Measurements from ENCODE around the gene SPRED3. TPM values are rescaled to one million over a fixed set of nuclear protein-coding genes. Genes with fewer than 3 reads are reported as not detected.
A peak's percentile ranks its signal among the peaks of the same experiment; 100 is the strongest.
"Not testable (repeated sequence)": the region's sequence is repeated elsewhere in the genome, so short reads cannot be mapped to it uniquely, and the experiment has no call there.

The SPRED3 gene
- total RNA-seq, 1 donor from 2014 or later: 0.30 TPM

GRCh38 chr19:38389957-38390924 is 1.7 kb downstream of the SPRED3 start:
- DNase-seq (ENCODE audit: low spot score): no peak
- no peak for ATAC-seq

GRCh38 chr19:38391911-38392464 is 3.5 kb downstream of the SPRED3 start:
- ATAC-seq (no peak), DNase-seq (ENCODE audit: low spot score) (no peak)

- DNase-seq (ENCODE audit: low spot score) (no peak), ATAC-seq (no peak)
Observed at GRCh38 chr19:38392707-38393308, 4.3 kb downstream of the SPRED3 start.

GRCh38 chr19:38394488-38394887 is 6.0 kb downstream of the SPRED3 start:
- ATAC-seq: no peak

GRCh38 chr19:38395381-38396114 is 7.1 kb downstream of the SPRED3 start:
- ATAC-seq (no peak), DNase-seq (ENCODE audit: low spot score) (no peak)

More at GRCh38 chr19:38394488-38394887, 6.0 kb downstream of the SPRED3 start:
- DNase-seq (ENCODE audit: low spot score): no peak

GRCh38 chr19:38399081-38399480 is 10.6 kb downstream of the SPRED3 start:
- ATAC-seq: no peak
- no peak for DNase-seq (ENCODE audit: low spot score)

GRCh38 chr19:38399537-38399936 is 11.0 kb downstream of the SPRED3 start:
- DNase-seq (ENCODE audit: low spot score) (no peak), ATAC-seq (no peak)

GRCh38 chr19:38400361-38400760 is 11.9 kb downstream of the SPRED3 start:
- ATAC-seq (no peak), DNase-seq (ENCODE audit: low spot score) (no peak)

- no peak for ATAC-seq
- DNase-seq (ENCODE audit: low spot score): no peak
Observed at GRCh38 chr19:38401148-38401547, 12.7 kb downstream of the SPRED3 start.

- no peak for DNase-seq (ENCODE audit: low spot score)
- ATAC-seq: no peak
Observed at GRCh38 chr19:38402623-38402966, 14.1 kb downstream of the SPRED3 start.

- DNase-seq (ENCODE audit: low spot score) (peak; percentile 97), ATAC-seq (peak; percentile 98)
Observed at GRCh38 chr19:38402967-38403674, 14.6 kb downstream of the SPRED3 start, which contains the start of gene FAM98C. Gene FAM98C, plus strand, starts transcription at chr19:38403093. Its CDS starts 61 bp downstream, at chr19:38403154.

- ATAC-seq: no peak
- no peak for DNase-seq (ENCODE audit: low spot score)
Observed at GRCh38 chr19:38404858-38405257, 16.4 kb downstream of the SPRED3 start.

- no peak for DNase-seq (ENCODE audit: low spot score)
- ATAC-seq: no peak
Observed at GRCh38 chr19:38405276-38405675, 16.8 kb downstream of the SPRED3 start.

GRCh38 chr19:38409631-38410133 is 21.2 kb downstream of the SPRED3 start:
- DNase-seq (ENCODE audit: low spot score) (no peak), ATAC-seq (peak; percentile 55)

GRCh38 chr19:38410407-38410806 is 21.9 kb downstream of the SPRED3 start:
- not testable (repeated sequence) for ATAC-seq; DNase-seq (ENCODE audit: low spot score)

GRCh38 chr19:38411041-38411712 is 22.7 kb downstream of the SPRED3 start:
- no peak for ATAC-seq
- DNase-seq (ENCODE audit: low spot score): no peak

- not testable (repeated sequence) for DNase-seq (ENCODE audit: low spot score); ATAC-seq
Observed at GRCh38 chr19:38411898-38412297, 23.4 kb downstream of the SPRED3 start.

GRCh38 chr19:38412491-38412890 is 24.0 kb downstream of the SPRED3 start:
- ATAC-seq (no peak), DNase-seq (ENCODE audit: low spot score) (no peak)

- DNase-seq (ENCODE audit: low spot score) (no peak), ATAC-seq (no peak)
Observed at GRCh38 chr19:38412961-38413360, 24.5 kb downstream of the SPRED3 start.

GRCh38 chr19:38413416-38413815 is 24.9 kb downstream of the SPRED3 start:
- no peak for ATAC-seq

More at GRCh38 chr19:38413416-38413815, 24.9 kb downstream of the SPRED3 start:
- no peak for DNase-seq (ENCODE audit: low spot score)

All from left lobe of liver (tissue), 2 donors.